B cell (primary cell): Measurements from ENCODE around the gene ASTN2. TPM values are rescaled to one million over a fixed set of nuclear protein-coding genes. Genes with fewer than 3 reads are reported as not detected.

ENCODE experiments used
- ATAC-seq: fragments of 200-7000 bp; cut with Tn5 transposase; one replicate; pipeline ENCODE4 v1.10.0; 2021; ENCODE audit warnings: low read depth, mild to moderate bottlenecking, moderate number of reproducible peaks, moderate library complexity
- CTCF ChIA-PET: fragments of 350-600 bp; sonication (Branson Sonifier 250); formaldehyde crosslinking; loops from one replicate; lab custom pipeline; 2021; ENCODE audit warnings: antibody characterized with exemption, inconsistent platforms; lab: Charles Lee
- POLR2A ChIA-PET: fragments of 350-600 bp; sonication (Branson Sonifier 250); formaldehyde crosslinking; loops from one replicate; lab custom pipeline; 2021; ENCODE audit warnings: antibody characterized with exemption; lab: Charles Lee
- DNase-seq: peaks from one replicate; pipeline ENCODE4 v3.0.0; 2013
- H2AFZ ChIP-seq: 2 replicates; pipeline ENCODE4 v1.6.1; 2012; ENCODE audit warnings: mild to moderate bottlenecking, low read depth, low read length; ENCODE audit not compliant: insufficient read depth, poor library complexity, severe bottlenecking
- H3K27ac ChIP-seq, 2 donors: 1 replicate in 1 of 2; 2 replicates in 1 of 2; pipeline ENCODE4 v1.5.1; 2012 to 2013; ENCODE audit warnings: low read length in 2 of 2, mild to moderate bottlenecking in 2 of 2, moderate library complexity in 1 of 2
- H3K27me3 ChIP-seq, 4 experiments: fragments of 200-600 bp in 1 of 4; sonication (generic) in 1 of 4; replicated peaks in 1 of 4; 1 replicate in 2 of 4; 2 replicates in 2 of 4; pipeline versions ENCODE4 v1.6.1 to v1.7.0; 2013 to 2016; ENCODE audit warnings: low read length in 3 of 4, mild to moderate bottlenecking in 2 of 4, mixed read lengths in 1 of 4, moderate library complexity in 1 of 4; ENCODE audit not compliant: insufficient read depth in 4 of 4, control insufficient read depth in 3 of 4; ENCODE audit errors: control extremely low read depth in 1 of 4
- H3K36me3 ChIP-seq, 2 experiments: replicated peaks in 1 of 2; 1 replicate in 1 of 2; 2 replicates in 1 of 2; pipeline versions ENCODE4 v1.6.1 to v1.7.1; 2013; ENCODE audit warnings: low read length in 1 of 2; ENCODE audit not compliant: insufficient read depth in 2 of 2, control insufficient read depth in 1 of 2; ENCODE audit errors: control extremely low read depth in 1 of 2, extremely low read depth in 1 of 2
- H3K4me1 ChIP-seq, 2 donors: fragments of 200-600 bp in 1 of 2; sonication (generic) in 1 of 2; 1 replicate in 1 of 2; 2 replicates in 1 of 2; pipeline versions ENCODE4 v1.5.1 to v1.6.1; 2013 to 2017; ENCODE audit warnings: low read length in 2 of 2; ENCODE audit not compliant: control insufficient read depth in 2 of 2, insufficient read depth in 2 of 2
- H3K4me2 ChIP-seq: replicated peaks from 2 replicates; pipeline ENCODE3; 2012; ENCODE audit warnings: mild to moderate bottlenecking, low read depth, low read length; ENCODE audit not compliant: poor library complexity, severe bottlenecking
- H3K4me3 ChIP-seq, 5 experiments: fragments of 200-600 bp in 1 of 5; sonication (generic) in 1 of 5; 1 replicate in 3 of 5; 2 replicates in 2 of 5; pipeline versions ENCODE4 v1.5.1 to v1.7.0; 2011 to 2016; ENCODE audit warnings: low read length in 4 of 5, mild to moderate bottlenecking in 4 of 5, low read depth in 2 of 5, control low read depth in 1 of 5, moderate library complexity in 1 of 5; ENCODE audit not compliant: insufficient read depth in 1 of 5; ENCODE audit errors: control extremely low read depth in 1 of 5, extremely low read depth in 1 of 5
- H3K79me2 ChIP-seq: fragments of 200-600 bp; sonication (generic); one replicate; pipeline ENCODE4 v1.6.0; 2016; ENCODE audit warnings: low read length; ENCODE audit not compliant: control insufficient read depth, insufficient read depth
- H3K9ac ChIP-seq: fragments of 200-600 bp; sonication (generic); 2 replicates; pipeline ENCODE4 v1.6.1; 2017; ENCODE audit warnings: mild to moderate bottlenecking, low read length, moderate library complexity
- H3K9me3 ChIP-seq, 3 donors: one replicate each; pipeline versions ENCODE4 v1.6.1 to v1.7.1; 2013; ENCODE audit warnings: low read length in 2 of 3; ENCODE audit not compliant: control insufficient read depth in 2 of 3, insufficient read depth in 1 of 3; ENCODE audit errors: control extremely low read depth in 1 of 3
- H4K20me1 ChIP-seq: 2 replicates; pipeline ENCODE4 v1.6.0; 2012; ENCODE audit warnings: mild to moderate bottlenecking, low read length; ENCODE audit not compliant: insufficient read depth, control insufficient read depth, poor library complexity, severe bottlenecking
- H3K27ac Mint-ChIP-seq: one replicate; pipeline ENCODE4 v1.8.0; 2021; ENCODE audit warnings: mixed read lengths
- H3K27me3 Mint-ChIP-seq: one replicate; pipeline ENCODE4 v1.8.0; 2021; ENCODE audit warnings: mixed read lengths
- H3K4me1 Mint-ChIP-seq: one replicate; pipeline ENCODE4 v1.8.0; 2021; ENCODE audit warnings: mixed read lengths
- H3K4me3 Mint-ChIP-seq: one replicate; pipeline ENCODE4 v1.8.0; 2021; ENCODE audit warnings: mixed read lengths
- H3K9me3 Mint-ChIP-seq: one replicate; pipeline ENCODE4 v1.8.0; 2022; ENCODE audit warnings: mixed read lengths; ENCODE audit not compliant: insufficient read depth
- CTCF ChIP-seq: fragments of 200-600 bp; IDR thresholded peaks from one replicate; pipeline ENCODE4 v1.8.0; 2022; ENCODE audit warnings: antibody characterized with exemption, mild to moderate bottlenecking
- EZH2 ChIP-seq: IDR thresholded peaks from 2 replicates; pipeline ENCODE4 v1.6.1; 2012; ENCODE audit warnings: borderline replicate concordance, low read depth, mild to moderate bottlenecking, moderate library complexity, low read length; ENCODE audit not compliant: insufficient read depth, poor library complexity, severe bottlenecking
- WGBS: methylation state at CpG from one replicate; pipeline ENCODE4 v1.1.5; 2013; ENCODE audit warnings: missing lambda C conversion rate; ENCODE audit not compliant: insufficient coverage; 5-methylcytosine and 5-hydroxymethylcytosine counted together
- intact Hi-C: fragments of 100-400 bp; cut with micrococcal nuclease; formaldehyde crosslinking; loops from one replicate; pipeline ENCODE4 v1.10.0; 2022
- polyA plus RNA-seq: library from polyadenylated mRNA; depleted of rRNA; stranded (reverse); fragments of >200 nt; gene quantifications from 2 replicates; pipeline ENCODE4 v1.2.3, GENCODE V29; 2012
- total RNA-seq, 2 donors: library from RNA; stranded (reverse); fragments of 120-200 nt in 1 of 2; gene quantifications; 1 replicate in 1 of 2; 2 replicates in 1 of 2; pipeline versions ENCODE4 v1.2.3 to v1.2.4, GENCODE V29; 2013 to 2022

ASTN2 gene
- total and polyA plus RNA-seq, 2 donors (not counting 1 experiment from before 2014, with no cell fraction given), result 1.2 to 3.6 TPM

GRCh38 chr9:116504081-116504480, 910.8 kb downstream of the ASTN2 start:
- POLR2A ChIA-PET, result no interaction called here
- no peak overlapping the region for H3K4me3 Mint-ChIP-seq
- H3K9me3 Mint-ChIP-seq, result peaks cover 7% of the 10 kb centered on the region
- DNase-seq (no peak), ATAC-seq (no peak)
- Histone ChIP-seq H3K9ac (no peak overlapping the region), H4K20me1 (no peaks in the 10 kb centered on the region), H3K4me3 (no peak overlapping the region), H3K27ac (no peak overlapping the region), H3K4me1 (no peaks in the 10 kb centered on the region), H3K36me3 (no peaks in the 10 kb centered on the region), H3K9me3 (peaks cover 0 to 5% (median 0%) of the 10 kb centered on the region in 3 donors), H3K4me2 (no peak overlapping the region), H3K79me2 (no peaks in the 10 kb centered on the region), H2AFZ (no peak overlapping the region), H3K27me3 (no peaks in the 10 kb centered on the region)
- peaks cover 15% of the 10 kb centered on the region for H3K4me1 Mint-ChIP-seq
- CTCF ChIA-PET, result interaction anchor here (1.7 kb wide), 1 partner anchor 9 kb away, joined by 8 read pairs; no protein-coding TSS in a partner anchor
- no peak overlapping the region for H3K27ac Mint-ChIP-seq
- TF ChIP-seq CTCF, result no peak
- no peak for TF ChIP-seq EZH2
- H3K27me3 Mint-ChIP-seq, result no peaks in the 10 kb centered on the region
- 100% methylated on average over 1 of the region's 3 CpGs for WGBS
- intact Hi-C loops, result no loop called here

GRCh38 chr9:116502746-116503145, 912.1 kb downstream of the ASTN2 start:
- no peaks in the 10 kb centered on the region for H3K79me2 ChIP-seq
- no peak overlapping the region for H3K4me3 ChIP-seq
- Mint-ChIP-seq H3K4me3 (no peak overlapping the region), H3K27ac (no peak overlapping the region), H3K4me1 (peaks cover 15% of the 10 kb centered on the region), H3K27me3 (no peaks in the 10 kb centered on the region), H3K9me3 (peaks cover 4% of the 10 kb centered on the region)
- no peak overlapping the region for H2AFZ ChIP-seq
- TF ChIP-seq CTCF (peak; percentile 17), EZH2 (no peak)
- peaks cover 0 to 3% (median 0%) of the 10 kb centered on the region in 3 donors for H3K9me3 ChIP-seq
- H3K4me1 ChIP-seq, result no peaks in the 10 kb centered on the region
- POLR2A ChIA-PET, result no interaction called here
- DNase-seq, result no peak
- H3K4me2 ChIP-seq, result no peak overlapping the region
- no peak for ATAC-seq
- H3K27me3 ChIP-seq, result no peaks in the 10 kb centered on the region
- no peak overlapping the region for H3K27ac ChIP-seq
- no peaks in the 10 kb centered on the region for H4K20me1 ChIP-seq
- no peaks in the 10 kb centered on the region for H3K36me3 ChIP-seq
- H3K9ac ChIP-seq, result no peak overlapping the region
- CTCF ChIA-PET, result no interaction called here
- intact Hi-C loops, result no loop called here
